SH-SY5Y (cell line): ENCODE data around the gene ASB6.

Experiments used
- GATA2 ChIP-seq: IDR thresholded peaks from 2 replicates; pipeline ENCODE4 v1.6.1; 2011; ENCODE audit warnings: mild to moderate bottlenecking, low read depth, low read length
- GATA3 ChIP-seq: IDR thresholded peaks from 2 replicates; pipeline ENCODE4 v1.6.1; 2011; ENCODE audit warnings: low read depth, mild to moderate bottlenecking, low read length, moderate library complexity

- TF ChIP-seq GATA2 (no peak), GATA3 (no peak)
Observed at GRCh38 chr9:129650680-129651235, 8.8 kb upstream of the ASB6 start.
